ENCODE measurements around the gene LARGE1.
"Not testable (repeated sequence)": the region's sequence is repeated elsewhere in the genome, so short reads cannot be mapped to it uniquely, and the experiment has no call there.

The LARGE1 gene

DNA sequence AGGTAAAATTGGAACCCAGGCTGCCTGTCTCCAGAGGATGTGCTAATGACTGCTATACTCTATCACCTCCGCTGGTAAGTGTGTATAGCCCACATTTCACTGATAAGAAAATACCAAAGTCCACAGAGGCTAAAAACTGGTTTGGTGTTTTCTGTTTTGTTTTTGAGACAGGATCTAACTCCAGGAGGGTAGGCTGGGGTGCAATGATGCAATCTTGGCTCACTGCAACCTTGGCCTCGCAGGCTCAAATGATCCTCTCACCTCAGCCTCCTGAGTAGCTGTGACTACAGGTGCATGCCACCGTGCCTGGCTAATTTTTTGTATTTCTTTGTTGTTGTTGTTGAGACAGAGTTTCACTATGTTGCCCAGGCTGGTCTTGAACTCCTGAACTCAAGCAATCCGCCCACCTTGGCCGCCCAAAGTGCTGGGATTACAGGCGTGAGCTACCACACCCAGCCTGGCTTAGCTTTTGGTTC lies 409.8 kb downstream of the LARGE1 start:
- no peak for DNase-seq

DNA sequence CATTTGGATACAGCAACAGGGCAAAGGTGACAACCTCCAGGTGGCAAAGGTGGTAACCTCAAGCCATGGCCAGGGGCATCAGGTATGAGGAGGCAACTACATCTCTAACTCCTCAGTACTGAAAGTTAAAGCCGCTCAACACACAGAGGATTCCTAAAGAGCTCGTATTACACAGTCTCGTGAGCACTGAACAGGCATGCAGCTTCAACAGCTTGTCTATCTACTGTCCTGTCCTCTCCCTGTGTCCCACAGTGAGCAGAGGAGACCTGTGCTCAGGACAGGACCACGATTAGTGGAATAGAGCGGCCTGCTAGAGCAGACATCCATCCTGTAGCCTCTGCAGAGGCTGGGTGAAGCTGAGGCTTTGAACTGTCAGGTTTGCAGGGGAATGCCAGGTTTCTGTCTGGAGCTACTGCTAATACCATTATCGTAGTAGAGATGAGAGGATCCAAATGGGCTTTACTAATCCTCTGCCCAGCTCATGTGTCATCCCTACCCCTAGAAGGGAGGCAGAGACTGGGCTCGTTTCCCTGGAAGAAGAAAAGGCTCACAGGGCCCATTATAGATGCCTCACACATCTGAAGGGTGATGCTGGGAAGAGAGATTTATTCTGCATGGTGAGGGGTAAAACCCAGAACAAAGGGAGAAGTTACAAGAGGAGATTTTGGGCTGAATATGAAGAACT lies 415.2 kb downstream of the LARGE1 start:
- DNase-seq, result no peak

DNA sequence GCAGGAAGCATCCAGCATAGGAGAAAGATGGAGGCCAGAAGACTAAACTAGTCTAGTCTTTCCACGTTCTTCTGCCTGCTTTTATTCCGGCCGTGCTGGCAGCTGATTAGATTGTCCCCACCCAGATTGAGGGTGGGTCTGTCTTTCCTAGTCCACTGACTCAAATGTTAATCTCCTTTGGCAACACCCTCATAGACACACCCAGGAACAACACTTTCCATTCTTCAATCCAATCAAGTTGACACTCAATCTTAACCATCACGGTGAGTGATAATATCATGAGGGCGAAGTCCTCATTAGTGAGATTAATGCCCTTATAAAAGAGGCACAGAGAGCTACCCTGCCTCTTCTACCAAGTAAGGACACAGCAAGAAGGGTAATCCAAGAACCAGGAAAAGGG lies 424.2 kb downstream of the LARGE1 start:
- DNase-seq, result no peak

DNA sequence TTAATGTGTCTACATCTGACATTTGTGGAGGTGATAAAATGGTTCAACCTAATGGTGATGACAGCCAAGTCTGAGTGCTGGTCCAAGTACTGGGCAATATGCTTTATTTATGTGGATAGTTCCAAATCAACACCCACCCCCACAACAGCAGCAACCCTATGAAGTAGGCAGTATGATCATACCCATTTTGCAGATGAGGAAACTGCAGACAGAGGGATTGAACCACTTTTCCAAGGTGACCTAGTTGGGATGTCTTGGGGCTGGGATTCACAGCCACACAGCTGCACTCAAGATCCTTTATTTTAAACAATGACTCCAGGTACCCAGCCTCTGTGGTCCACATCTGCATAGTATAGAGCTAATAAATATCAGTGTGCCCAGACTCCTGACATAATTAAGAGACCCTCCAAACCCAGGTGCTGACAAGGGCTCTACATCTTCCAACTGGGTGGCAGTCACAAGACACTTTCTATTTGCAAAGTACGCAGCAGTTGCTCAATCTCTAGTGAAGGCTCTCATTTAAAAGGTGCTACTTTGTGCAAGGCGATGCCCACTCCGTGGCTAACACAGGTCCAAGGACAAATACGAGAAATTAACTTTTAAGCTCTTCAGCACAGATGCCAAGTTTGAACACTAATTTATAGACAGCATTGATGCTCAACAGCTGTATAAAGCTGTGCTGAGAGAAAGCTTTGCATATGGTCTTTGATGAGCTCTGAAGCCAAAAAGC lies 426.6 kb downstream of the LARGE1 start:
- DNase-seq, result no peak

DNA sequence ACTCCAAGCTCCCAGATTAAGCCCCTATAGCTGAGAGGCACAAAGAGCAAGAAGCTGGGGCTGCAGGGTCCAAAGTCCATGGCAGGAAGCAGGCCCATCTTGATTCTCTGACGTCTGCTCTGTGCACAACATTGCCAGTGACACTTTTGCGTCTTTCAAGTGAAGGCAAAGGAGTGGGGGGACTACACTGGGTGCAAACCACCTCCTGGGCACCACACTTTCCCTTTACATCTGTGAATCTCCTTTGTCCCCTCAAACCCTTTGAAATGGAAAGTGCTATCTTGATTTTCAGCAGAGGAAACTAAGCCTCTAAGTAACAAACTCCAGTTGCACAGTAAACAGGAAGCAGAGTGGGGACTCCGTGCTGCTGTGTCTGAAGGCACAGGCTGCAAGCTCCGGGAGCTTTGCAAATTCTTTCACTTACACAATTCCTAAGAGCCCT lies 428.0 kb downstream of the LARGE1 start:
- no peak for DNase-seq

DNA sequence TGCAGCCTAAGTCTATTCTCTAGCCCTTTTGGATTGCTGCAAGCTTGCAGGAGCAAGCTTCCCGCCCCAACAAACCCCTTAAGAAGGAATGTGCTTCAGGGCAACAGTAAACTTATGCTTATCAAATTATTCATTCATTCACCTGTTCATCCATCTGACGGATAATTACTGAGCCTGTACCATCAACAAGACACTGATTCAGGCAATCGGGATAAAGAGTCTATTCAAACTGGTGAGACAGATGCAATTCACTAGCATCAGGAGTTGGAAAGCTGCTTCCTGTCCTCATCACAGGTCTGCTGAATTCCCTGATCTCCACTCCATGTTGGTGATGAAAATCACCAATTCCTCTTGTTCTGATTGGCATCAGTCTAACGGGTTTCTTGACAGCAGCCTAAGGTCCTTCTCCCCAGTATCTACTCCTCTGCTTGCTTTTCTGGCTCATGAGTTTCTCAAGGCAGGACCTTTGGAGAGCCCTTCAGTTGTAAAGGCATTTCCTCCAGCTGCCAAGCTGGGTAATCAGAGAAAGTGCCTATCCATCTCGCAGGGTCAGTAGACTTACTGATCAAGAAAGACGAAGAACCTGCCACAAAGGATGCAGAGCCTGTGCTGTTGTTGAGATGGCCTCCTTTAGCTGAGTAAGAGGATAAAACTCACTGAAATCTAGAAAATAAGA lies 433.1 kb downstream of the LARGE1 start:
- DNase-seq, result no peak

DNA sequence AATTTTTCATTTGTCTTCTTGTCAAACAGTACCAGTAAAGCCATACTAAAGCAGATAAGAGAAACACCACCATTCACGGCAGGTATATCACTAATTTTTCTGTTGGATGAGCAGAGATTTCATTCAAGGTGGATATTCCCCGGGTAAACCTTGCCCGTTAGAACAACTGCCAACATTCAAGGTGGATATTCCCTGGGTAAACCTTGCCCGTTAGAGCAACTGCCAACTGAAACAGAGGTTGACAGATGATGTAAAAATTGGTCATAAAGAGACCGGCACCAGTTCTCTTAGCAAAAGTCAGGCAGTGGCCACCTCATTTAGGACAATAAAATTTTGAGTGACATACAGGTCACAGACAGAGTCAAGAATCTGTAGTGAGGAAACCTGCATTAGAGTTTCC lies 438.7 kb downstream of the LARGE1 start:
- no peak for DNase-seq

DNA sequence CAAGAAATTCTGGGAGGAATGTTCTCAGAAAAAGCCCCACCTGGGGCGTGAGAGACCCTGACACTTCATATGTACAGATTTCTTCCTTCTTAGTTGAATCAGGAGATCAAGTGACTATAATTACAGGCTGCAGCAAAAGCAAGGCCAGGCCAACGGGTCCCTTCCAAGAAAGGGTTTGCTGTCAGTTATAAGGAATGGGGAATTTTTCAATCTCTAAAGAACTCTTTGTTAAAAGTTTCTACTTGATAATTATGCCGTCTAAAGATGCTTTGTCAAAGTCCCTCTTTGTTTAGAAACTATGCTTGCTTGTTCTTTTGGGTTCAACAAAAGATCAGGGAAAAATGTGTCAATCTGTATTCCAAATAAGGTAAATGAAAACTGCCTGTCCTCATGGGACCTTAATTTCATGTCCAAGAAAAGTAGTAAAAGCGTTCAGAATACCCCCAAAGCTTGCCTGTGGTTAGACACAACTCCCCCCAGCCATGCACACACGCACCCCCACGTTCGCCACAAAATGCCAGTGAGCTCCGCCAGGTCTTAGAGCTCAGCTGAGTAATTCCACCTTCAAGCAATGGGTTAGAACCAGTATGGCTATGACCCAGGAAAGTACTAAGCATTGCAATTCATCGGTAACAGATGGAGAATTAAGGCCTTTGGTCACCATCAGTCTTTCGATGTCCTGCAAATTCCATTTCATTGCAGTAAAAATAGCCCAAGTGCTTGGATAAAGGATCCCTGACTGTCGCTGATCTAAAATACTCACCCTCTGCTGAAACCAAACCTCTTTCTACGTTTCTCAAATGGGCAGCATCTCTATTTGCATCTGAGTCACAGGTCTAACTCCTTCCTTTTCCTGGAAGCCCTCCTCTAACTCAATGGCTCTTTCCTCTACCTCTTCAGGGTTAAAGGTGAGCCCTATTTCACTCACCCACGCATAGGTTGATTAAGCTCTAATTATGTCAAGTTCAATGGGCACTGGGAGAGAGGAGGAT lies 442.9 kb downstream of the LARGE1 start:
- DNase-seq, result no peak

DNA sequence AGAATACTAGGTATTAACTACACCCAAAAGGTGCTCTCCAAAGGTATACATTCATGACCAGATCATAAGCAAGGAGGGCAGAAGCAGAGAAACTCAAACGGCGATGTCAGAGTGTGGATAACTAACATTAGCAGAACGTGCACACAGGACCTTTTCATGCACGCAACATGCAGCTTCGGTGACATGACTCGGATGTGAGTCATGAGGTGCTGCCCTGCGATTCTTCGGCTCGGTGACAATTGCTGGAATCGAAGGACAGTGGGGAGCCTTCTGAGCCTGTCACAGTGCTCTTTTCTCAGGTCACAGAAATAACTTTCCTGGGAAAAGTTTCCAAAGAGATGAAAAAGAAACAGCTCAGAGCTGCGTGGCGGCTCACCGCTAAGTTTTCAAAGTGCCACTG lies 443.6 kb downstream of the LARGE1 start:
- no peak for DNase-seq

DNA sequence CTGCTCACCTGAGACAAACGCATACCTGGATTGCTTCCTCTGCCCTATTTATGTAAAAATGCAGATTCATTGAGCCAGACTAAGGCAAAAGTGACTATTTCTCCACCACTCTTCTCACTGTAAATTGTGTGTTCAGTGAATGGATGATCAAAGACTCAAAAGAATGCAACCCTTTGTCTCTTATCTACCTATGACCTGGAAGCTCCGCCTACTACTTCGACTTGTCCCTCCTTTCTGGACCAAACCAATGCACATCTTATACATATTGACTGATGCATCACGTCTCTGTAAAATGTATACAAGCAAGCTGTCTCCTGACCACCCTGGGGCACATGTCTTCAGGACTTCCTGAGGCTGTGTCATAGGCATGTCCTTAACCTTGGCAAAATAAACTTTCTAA lies 444.1 kb downstream of the LARGE1 start:
- DNase-seq, result no peak

DNA sequence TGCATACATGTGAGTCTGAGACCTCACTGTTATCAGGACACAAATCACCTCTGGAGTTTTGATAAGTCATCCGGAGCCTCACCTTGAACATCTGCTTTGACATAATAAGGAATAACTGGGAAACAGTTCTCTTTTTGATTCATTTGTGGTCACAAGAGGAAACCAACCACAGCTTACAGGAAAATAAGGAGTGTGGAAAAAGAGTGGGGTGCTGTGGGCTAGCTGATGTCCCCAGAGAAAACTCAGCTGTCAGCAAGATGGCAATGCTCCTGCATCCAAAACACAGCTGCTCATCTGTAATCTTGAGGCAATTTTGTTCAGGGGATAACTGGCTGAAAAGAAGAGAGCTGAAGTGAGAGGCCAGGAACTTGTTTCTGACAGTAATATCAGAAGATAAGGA lies 445.7 kb downstream of the LARGE1 start:
- no peak for DNase-seq

DNA sequence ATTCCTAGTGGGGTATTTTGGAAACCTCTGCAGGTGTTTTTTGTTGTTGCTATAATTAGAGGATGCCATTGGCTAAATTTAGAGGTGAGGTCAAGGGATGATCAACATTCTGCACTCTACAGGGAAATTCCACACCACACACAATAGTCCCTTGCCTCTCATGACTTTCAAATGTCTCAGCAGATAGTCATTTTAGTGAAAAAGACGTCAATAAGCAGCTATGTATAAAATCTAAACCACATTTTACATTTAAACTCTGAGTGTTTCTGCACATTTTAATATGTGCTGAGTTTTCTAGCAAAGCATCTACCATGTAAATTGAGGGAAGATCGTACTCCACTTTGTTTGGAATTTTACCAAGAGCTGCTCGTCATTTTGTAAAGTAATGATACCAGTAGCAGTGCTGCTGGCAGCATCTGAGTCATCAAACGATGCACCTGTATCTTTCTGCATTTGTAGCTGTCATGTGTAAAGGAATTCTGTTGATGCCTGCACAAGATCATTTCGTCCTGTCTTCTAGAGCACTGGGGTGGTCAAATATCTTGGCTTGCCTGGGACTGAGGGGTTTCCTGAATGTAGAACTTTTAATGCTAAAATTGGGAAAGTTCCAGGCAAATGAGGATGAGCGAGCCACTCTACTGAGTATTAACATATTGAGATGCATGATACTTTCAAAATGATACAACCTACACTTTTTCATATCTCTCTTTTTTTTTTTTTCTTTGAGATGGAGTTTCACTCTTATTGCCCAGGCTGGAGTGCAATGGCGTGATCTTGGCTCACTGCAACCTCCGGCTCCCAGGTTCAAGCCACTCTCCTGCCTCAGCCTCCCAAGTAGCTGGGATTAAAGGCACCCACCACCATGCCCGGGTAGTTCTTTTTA lies 447.6 kb downstream of the LARGE1 start:
- no peak for DNase-seq

DNA sequence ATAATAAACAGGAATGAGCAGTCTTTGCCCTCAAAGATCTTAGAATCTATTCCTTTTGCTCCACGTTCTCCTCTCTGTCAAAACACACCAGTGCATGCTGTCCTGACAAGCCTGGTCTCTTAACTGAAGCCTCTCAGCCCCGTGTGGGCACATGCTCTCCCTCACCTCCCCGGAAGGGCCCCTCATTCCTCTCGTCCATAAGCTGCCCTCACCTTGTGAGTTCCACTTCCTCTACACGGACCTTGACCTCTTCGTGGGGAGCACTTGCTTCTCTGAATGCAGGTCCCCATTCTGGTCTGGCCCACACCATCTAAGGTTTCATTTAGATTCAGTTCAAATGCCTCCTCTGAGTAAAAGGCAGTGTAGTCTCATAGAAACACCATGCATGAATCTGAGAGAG lies 449.8 kb downstream of the LARGE1 start:
- no peak for DNase-seq

DNA sequence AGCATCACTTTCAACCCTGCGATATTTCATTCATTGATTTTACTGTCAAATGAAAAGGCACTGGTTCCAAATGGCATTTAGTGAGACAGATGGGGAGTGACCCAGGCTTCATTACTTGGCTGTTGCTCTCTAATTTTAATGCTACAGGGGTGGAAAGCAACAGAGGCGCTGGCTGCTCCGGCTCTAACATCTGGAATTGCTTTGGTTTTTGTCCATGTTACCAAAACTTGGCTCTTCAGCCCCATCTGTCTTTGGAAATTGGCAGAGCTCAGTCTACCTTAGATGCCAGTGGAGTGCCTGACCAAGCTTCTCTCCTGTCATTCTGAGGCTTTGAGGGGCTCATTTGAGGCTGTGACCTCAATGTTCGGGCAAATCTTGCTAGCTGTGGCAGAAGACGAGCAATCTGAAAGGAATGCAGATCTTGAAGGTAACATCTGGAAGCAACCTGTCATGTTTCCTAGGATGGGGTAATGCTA lies 452.6 kb downstream of the LARGE1 start:
- DNase-seq, result no peak

DNA sequence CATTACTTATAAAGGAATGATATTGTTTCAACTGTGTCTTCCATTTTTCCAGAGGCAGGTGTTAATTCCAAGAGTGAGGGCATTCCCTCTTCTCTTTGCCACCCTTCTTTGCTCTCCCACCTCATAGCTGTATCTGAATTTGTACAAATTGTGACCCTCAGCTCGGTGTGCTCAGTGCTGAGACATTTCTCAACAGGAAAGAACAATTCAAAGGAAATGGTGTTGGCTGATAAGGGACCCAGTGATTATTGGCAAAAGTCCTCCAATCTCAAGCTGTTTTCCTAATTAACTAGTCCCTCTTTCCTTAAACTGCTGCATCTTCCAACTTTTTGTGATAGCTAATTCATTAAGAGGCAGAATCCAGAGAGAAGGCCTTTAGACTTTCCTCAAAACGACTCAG lies 453.2 kb downstream of the LARGE1 start:
- DNase-seq, result no peak

DNA sequence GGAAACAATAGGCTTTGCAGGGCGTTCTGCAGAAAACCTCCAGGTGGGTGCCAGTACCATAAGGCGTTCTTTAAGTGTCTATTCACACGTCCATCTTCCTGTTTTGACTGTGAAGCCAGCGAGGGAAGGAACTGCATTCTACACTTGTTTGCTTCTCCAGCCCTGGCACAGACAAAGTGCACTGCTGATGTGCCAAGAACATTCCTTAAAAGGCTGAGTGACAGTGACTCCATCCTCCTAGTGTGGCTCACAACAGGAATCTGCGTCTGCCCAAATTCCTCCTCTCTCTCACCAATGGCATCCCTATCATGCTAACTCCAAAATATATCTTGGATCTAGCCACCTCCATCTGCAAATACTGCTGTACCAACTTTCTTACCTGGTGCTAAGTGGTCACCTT lies 454.7 kb downstream of the LARGE1 start:
- no peak for DNase-seq

DNA sequence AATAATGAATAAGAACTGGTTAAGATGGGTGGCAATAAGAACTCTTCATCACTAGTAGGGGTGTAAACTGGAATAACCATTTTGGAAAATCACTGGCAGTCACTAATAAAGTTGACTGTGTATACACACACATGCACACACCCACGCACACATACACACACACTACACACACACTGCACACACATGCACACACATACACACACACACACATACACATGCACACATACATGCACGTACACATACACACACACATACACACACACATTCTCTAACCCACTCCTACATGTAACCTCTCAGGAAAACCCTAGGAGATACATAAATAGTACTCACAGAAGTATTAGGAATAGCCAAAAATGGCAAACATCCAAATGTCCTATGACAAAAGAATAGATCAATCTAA lies 455.6 kb downstream of the LARGE1 start:
- no peak for DNase-seq

DNA sequence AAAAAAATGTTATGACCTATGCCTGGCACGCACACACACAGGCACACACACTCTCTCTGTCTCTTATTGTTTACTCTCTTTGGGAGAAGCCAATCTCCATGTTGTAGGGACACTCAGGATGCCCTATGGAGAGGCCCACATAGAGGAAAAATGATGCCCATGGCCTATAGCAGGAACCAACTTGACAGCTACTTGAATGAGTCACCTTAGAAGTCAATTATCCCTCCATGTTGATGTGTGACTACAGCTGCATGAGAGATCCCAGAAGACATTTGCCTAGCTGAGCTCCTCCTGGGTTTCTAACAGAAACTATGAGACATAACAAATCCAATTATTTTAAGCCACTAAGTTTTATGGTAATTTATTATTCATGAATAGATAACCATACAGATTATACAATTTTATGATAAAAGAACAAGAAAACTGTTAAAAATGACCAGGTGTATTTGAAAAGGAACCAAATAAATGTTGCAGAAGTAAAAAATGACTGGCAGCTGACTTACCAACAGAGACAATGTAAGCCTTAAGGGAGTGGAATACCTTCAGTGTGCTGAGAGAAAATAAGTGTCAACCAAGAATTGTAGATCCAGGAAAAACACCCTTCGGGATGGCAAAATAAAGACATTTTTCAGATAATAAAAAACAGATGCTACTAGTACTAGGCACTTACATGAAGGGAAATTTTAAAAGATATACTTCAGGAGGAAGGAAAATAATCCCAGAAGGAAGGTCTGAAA lies 458.4 kb downstream of the LARGE1 start:
- DNase-seq, result no peak

DNA sequence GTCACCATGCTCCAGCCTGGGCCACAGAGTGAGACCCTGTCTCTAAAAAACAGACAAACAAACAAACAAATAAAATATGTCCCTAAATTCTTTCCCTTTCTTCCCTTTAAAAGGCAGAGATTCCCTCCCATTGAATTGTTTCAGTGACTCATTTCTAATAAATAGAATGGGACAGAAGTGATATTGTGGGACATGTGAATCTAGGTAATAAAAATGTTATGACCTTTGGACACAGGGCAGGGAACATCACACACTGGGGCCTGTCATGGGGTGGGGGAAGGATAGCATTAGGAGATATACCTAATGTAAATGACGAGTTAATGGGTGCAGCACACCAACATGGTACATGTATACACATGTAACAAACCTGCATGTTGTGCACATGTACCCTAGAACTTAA lies 459.0 kb downstream of the LARGE1 start:
- not testable (repeated sequence) for DNase-seq

DNA sequence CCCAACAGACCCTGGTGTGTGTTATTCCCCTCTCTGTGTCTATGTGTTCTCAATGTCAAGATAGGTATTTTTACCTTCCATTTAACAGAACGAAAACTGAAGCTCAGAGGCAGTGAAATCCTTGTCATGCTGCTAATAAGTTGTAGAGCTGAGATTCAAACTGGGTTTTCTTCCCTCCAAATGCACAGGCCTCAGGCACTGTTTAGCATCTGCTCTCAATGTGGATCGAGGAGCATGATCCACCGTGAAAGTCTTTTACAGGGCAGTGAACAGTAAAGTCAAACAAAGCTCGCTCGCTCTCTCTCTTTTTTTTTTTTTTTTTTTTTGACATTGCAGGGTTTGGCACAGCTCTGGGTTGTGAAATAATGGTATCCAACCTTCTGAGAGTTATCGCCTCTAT lies 461.1 kb downstream of the LARGE1 start:
- no peak for DNase-seq

DNA sequence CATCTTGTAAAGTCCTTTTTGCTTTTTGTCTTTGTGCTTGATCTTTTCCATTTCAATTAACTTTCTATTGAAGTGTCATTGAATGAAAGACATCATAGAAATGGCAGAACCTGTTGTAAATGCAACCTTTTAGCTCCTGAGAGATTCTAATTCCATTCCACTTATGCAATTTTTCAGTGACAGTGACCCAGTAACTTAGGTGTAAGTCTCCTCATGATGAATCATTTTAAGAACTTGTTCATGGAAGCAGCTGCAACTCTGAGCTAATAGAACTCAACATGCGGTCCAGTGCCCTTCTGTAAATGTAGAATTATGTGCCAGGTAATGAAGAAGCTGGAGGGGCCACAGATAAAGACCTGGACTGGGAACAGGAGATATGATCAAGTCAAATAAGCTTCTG lies 463.8 kb downstream of the LARGE1 start:
- DNase-seq, result no peak
